Subcutaneous adipose tissue (tissue), 4 donors: ENCODE data around the gene SLC38A10. TPM values are rescaled to one million over a fixed set of nuclear protein-coding genes. Genes with fewer than 3 reads are reported as not detected.

Source experiments
- CTCF ChIP-seq: fragments of 450-650 bp; IDR thresholded peaks from one replicate; pipeline ENCODE4 v1.5.1; 2016; ENCODE audit warnings: low read depth, mild to moderate bottlenecking, control low read depth, antibody characterized with exemption, moderate library complexity
- total RNA-seq, 4 donors: library from RNA; depleted of rRNA; stranded (reverse); fragments of >200 nt; gene quantifications; one replicate each; pipeline ENCODE4 v1.1.0, GENCODE V29; 2016

Gene SLC38A10
- total RNA-seq, 4 donors from 2014 or later = 40.4 to 175 (median 91.0) TPM

GRCh38 chr17:81230043-81230820 is 64.9 kb downstream of the SLC38A10 start:
- no peak for TF ChIP-seq CTCF

- no peak for TF ChIP-seq CTCF
Observed at GRCh38 chr17:81229666-81229920, 65.5 kb downstream of the SLC38A10 start.

- no peak for TF ChIP-seq CTCF
Observed at GRCh38 chr17:81228834-81229665, 66.1 kb downstream of the SLC38A10 start.

GRCh38 chr17:81228420-81228819 is 66.7 kb downstream of the SLC38A10 start:
- TF ChIP-seq CTCF = no peak

- TF ChIP-seq CTCF = no peak
Observed at GRCh38 chr17:81223762-81224130, 71.4 kb downstream of the SLC38A10 start.

GRCh38 chr17:81222906-81223761 is 72.0 kb downstream of the SLC38A10 start, which contains the start of gene CEP131:
Gene CEP131 (minus strand): TSS chr17:81222965. CDS start chr17:81220056, 2,909 bp downstream.
- no peak for TF ChIP-seq CTCF

GRCh38 chr17:81222620-81222905 is 72.5 kb downstream of the SLC38A10 start:
- TF ChIP-seq CTCF = no peak
